Measurements from ENCODE around the gene STARD3.

- TF ChIP-seq CTCF (IDR thresholded peaks at IDR 0.05) (no peak), POLR2A (IDR thresholded peaks at IDR 0.05) (no peak), EP300 (IDR thresholded peaks at IDR 0.05) (no peak)
These were observed 36.5 kb upstream of the STARD3 start for GRCh38 chr17:39600288-39600996.

All from ovary (tissue), 3 donors.